Inferior parietal cortex (tissue), 1 donor: ENCODE results near the gene MTURN.
"Not testable (repeated sequence)": the region's sequence is repeated elsewhere in the genome, so short reads cannot be mapped to it uniquely, and the experiment has no call there.

Experiments used
- DNase-seq: peaks from one replicate; pipeline ENCODE4 v3.0.0-alpha.2; 2016; ENCODE audit errors: extremely low spot score

Gene MTURN

DNA sequence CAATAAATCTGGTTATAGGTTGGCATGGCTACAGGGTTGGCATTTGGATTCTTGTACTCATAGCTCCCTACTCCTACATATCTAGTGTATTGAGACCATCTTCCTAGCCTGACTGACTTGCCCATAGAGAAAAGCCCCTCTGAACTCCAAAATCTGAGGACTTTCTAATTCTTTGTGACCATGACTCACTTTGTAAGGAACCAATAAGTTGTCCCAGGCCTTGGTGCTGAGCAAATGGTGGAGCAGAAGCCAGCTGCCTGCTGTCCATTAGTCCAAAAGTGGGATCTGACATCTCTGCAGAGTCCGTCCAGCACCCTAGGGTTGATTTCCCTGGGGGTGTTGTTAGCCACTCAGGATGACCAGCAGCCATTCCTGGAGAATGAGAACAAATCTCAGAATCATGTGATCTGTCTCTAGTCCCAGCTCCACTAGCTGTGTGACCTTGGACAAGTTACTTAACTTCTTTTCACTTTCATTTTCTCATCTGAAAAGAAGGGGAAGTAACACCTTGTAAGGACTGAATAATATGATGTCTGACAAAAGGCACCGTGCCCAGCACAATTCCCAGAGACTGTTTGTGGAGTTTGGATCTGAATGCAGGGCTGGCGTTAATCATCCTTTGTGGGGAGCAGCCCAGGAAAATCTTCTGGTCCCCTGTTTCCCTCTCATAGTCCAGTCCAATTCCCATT, 44.1 kb downstream of the MTURN start:
- DNase-seq = no peak

DNA sequence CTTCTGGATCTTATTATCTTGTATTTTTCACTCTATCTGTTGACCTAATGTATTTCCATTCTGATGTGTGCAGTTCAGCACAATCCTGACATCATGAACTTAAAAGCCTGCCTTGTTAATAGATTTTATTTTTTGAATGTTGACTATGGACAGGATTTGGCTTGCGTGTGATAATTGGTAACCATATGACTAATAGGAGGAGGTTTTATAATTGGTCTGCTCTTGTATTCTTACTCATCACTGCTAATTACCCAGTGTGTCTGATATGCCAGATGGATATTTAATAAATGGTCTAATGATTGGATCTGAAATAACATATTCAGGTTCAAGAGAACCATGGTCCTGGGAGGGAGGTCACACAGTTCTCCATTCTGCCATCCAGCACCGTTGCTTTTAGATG, 45.9 kb downstream of the MTURN start:
- DNase-seq = no peak

DNA sequence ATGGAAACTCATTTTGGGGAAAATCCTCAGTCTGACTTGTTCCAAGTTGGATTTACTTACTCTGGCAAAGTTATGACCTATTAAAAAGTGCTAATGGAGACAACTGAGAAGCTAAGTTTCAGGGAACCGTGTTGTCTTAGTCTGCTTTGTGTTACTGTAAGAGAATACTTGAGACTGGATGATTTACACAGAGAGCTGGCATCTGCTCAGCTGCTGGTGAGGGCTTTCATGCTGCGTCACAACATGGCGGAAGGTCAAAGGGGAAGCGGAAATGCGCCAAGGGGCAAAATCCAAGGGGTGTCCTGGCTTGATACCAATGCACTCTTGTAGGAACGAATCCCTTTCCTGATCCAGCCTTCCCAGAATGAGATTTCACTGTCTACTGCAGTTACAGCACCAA, 46.4 kb downstream of the MTURN start:
- no peak for DNase-seq

- no peak for DNase-seq
These were observed 47.1 kb downstream of the MTURN start for GRCh38 chr7:30181736-30182522.

DNA sequence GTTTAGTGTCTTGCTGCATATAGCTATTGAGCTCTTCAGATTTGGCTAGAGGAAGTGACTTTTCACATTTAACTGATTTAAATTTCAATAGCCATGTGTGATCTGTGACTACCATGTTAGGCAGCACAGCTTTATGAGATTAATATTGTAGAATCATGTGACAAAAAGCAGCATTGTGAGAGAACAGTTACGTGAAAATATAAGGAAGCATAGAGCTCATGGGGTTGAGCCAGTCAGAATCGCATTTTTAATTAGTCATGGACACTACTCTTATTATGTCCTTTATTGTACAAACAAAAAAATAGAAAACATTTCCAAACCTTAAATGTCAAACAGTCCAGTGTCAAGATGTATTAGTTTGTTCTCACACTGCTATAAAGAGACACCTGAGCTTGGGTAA, 48.0 kb downstream of the MTURN start:
- DNase-seq = no peak

- no peak for DNase-seq
These were observed 49.1 kb downstream of the MTURN start for GRCh38 chr7:30183749-30184369.

DNA sequence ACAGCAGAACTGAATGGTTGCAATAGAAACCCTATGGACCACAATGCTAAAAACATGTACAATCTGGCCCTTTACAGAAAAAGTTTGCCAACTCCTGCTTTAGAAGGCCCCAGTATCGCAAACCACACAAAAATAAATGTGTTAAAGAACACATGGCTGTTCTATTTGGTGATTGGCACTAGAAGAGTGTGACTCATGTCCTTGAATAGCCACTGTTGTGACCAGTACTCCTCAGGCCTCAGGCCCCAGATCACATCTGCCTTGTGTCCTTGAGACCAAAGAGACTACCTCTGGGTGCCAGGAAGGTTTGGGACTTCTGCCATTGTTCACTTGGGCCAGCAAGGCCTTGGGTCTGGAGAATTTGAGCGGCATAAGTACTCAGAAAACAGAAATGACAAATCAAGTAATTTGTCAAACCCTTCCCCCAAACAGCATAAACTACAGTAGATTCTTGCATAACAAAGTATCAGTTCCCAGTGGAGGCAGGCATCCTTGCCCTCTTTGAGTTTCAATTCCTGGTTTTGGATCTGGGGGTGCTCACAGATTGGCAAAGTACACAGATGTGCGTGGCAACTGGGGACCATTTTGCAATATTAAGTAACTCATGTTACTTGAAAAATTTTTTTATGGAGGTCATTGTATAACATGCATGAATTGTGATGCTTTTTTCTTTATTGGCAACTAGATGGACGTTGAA, 50.2 kb downstream of the MTURN start:
- peak; percentile 73 for DNase-seq

DNA sequence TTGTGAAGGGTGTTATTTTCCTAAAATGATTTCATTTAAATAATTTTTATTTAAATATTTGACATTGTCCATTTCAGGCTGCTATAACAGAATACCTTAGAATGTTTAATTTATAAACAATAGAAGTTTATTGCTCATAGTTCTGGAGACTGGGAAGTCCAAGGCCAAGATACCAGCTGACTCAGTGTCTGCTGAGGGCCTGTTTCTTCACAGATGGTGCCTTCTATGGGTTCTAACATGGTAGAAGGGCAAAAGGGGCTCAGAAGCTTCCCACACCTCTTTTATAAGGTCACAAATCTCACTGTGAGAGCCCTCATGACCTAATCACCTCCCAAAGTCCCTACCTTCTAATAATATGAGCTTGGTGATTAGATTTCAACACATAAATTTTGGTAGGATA, 50.7 kb downstream of the MTURN start:
- DNase-seq = no peak

DNA sequence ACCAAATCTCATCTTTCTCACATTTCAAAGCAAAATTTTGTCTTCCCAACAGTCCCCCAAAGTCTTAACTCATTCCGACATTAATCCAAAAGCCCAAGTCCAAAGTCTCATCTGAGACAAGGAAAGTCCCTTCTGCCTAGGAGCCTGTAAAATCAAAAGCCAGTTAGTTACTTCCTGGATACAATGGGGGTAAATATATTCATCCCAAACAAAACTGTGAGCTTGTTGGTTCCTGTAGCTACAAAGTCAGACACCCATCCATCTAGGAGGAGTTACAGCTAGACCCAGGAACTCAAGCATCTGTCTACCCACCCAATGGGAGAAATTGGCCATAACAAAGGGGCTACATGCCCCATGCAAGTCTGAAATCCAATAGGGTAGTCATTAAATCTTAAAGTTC, 51.9 kb downstream of the MTURN start:
- DNase-seq = no peak

- DNase-seq = no peak
These were observed 52.7 kb downstream of the MTURN start for GRCh38 chr7:30187513-30187912.

- DNase-seq = not testable (repeated sequence)
These were observed 53.6 kb downstream of the MTURN start for GRCh38 chr7:30188381-30188780.

DNA sequence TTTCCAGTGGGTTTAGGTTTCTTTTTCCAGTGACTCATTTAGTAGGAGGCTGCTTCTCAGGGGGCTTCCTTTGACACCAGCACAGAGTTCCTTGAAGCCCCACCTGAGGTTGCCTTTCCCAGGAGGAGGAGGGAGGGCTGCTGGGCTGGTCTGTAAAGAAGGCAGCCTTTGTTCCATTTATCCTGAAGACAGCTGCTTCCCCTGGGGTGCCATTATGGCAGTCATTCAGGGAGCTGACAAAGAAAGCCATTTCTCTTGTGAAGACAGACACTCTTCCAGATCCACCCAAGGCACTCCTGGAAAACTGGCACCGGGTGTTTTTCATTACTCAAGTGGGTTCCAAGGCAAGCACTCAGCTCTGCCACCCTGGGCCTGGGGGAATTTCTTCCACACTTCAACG, 54.0 kb downstream of the MTURN start:
- no peak for DNase-seq

DNA sequence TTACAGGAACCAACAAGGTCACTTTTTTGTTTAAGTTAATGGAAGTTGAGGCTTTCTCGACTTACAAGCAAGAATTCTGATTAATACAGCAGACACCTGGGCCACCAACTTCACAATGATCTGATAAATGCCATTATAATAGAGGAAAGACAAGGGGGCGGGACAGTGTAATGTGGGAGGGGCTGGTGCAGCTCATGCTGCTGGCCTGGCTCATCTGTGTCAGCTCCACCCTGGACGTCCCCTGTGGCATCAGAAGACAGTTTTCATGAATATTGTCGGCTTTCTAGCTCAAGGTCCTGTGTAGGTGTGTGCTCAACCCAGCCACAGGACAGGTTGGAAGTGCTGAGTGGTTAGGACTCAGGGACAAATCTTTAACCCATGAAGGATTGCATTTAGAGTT, 57.0 kb downstream of the MTURN start:
- no peak for DNase-seq

DNA sequence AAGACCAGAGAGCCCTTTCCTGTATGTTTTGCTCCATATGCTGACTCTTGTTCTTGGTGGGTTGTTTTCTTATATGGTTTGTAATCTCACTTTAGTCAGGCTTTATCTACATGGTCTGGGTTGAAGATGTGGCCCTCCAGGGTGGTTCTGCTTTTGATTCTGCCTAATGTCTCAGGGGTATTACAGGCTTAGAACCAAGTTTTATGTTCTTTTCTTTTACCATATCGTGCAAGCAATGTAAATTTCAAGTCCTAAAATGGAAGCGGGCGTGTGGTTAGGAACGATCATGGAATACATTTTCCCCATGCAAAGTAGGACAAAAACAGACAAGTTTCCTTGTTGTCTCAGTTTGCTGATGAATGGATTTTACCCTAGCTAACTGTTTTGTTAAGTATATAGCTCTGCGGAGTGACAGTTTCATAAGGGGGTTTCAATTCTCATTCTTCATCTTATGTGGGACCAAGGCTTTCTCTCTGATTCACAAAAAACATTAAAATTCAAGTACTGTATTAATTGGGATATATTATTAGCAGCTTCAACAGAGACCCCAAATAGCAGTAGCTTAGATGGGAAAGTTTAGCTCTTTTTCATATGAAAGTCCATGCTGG, 58.7 kb downstream of the MTURN start:
- no peak for DNase-seq

DNA sequence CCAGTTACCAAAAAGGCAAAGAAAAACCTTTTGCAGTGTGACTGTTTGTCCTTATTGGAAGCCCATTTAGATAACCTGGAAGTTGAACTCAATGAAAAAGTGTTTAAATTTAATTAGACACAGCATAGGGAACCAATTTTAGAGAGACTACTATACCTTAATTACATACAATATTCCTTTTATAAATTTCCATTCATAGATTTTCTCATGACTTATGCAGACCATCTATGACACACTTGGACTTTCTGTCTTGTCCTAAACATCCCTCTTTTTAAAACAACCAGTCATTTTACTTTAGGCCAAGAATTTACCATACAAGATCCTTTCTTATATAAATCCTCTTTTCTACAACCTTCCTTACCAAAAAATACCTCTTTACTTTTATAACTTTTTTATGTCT, 61.6 kb downstream of the MTURN start:
- no peak for DNase-seq

GRCh38 chr7:30197438-30197837, 62.7 kb downstream of the MTURN start:
- DNase-seq = no peak

DNA sequence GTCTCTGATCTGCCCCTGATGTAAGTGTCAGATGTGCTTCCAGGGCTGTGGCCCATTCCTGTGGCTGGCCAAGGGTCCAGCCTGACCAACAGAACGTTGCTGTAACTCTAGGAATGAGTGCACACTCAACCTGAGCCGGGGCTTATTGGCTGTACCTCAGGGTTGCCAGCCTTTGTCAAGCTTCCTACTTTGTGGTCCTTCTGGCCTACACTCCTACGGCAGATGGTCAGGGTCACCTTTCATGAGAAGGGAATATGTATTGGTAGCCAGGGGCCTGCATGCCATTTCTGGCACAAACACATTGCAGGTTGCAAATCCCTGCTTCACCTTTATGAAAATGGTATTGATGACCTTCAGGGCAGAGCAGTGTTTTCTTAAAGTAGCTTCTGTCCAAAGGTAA, 64.5 kb downstream of the MTURN start:
- DNase-seq = no peak

- DNase-seq = no peak
These were observed 65.8 kb downstream of the MTURN start for GRCh38 chr7:30200591-30200990.

DNA sequence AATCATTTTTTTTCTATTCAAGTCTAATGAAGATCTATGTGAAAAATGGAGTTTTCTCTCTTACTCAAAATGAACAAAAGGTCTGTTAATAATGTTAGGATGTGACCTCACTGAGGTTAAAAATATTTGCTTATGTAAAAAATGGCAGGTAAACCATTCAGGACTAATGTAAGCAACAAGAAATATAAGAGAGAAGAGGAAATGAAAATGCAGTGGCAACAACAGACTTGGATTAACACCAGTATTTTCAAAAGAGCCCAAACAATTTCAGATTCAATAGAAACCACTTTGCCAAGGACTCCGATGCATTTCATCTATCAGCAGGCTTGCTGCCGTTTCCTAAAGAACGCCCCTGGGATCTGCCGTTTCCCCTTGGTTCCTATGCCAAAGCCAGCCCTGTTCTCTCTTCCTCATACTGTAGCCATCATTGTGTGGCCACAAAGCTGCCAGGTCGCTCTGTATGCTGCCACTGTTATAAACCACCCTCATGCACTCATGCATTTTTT, 66.4 kb downstream of the MTURN start:
- DNase-seq = no peak

- no peak for DNase-seq
These were observed 67.1 kb downstream of the MTURN start for GRCh38 chr7:30201921-30202320.

DNA sequence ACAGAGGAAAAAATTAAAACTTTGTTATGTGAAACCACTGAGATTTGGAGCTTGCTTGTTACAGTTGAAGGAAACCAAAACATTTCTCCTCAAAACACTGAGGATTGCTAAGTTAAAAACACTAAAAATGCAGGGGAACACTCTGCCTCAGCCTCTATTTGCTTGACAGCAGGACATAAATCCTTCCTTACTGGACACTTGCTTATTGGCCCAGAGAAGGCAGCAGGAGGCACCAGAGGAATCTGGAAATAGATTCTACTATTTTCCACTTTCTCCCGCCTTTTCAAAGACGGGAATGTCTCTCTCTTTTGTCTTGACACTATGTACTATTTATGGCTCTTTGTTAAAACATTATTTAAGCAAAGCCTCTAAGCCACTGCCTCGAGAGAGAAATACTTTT, 67.9 kb downstream of the MTURN start:
- no peak for DNase-seq

DNA sequence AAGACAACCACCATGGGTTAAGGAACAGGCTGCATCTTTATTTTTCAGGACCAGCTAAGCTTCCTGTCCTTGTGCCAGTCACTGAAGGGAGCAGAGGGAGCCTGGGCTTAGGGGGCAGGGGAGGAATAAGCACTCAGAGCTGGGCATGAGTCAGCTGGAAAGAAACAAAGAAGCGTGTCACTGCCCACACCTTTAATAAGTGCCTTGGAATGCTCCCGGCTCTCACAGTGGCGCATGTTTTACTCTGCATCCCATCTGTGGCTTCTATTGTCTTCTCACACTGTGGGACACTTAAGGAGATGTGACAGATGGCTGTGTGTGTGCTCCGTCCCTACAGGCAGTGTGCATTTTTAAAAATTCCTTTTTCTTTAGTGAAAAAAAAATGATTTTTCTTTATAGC, 71.7 kb downstream of the MTURN start:
- no peak for DNase-seq
